ENCODE results near the gene ALAD.

GRCh38 chr9:113397203-113397631 is 3.9 kb downstream of the ALAD start:
- TF ChIP-seq EZH2 (IDR thresholded peaks at IDR 0.05; ENCODE audit: insufficient read depth, poor library complexity, severe bottlenecking) (no peak), EZH2phosphoT487 (IDR thresholded peaks at IDR 0.05; ENCODE audit: insufficient read depth, low read depth) (no peak)

Data from GM23248 (cell line).